ENCODE measurements around the gene USP31. TPM values are rescaled to one million over a fixed set of nuclear protein-coding genes. Genes with fewer than 3 reads are reported as not detected.

Gene USP31
- total RNA-seq, 1 experiment from 2014 or later: 16.1 TPM

DNA sequence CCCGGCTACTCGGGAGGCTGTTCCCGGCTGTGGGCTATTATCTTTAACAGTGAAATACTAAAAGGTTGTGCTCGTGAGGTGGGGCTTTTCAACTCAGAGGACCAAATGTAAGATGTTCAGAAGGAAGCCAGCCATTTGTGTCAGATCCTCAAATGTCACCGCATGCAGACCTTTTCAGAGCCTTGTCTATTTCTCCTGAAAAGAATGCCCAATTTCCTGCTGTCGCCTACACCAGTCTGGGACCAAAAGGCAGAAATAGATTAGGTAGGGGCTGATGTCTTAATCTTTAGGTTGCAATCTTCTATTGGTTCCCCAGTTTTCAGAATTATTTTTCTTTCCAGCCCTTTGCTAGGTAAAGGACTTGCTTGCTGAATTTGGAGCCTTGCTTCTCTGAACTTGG is 8.9 kb upstream of the USP31 start:
- Histone ChIP-seq H3K27ac (ENCODE audit: insufficient read length, low read depth, low read length) (no peak overlapping the region), H3K18ac (ENCODE audit: insufficient read length, low read depth, low read length) (no peak overlapping the region), H2BK15ac (ENCODE audit: low read depth, low read length) (no peak overlapping the region), H4K20me1 (ENCODE audit: control insufficient read depth, insufficient read depth, insufficient read length) (no peaks in the 10 kb centered on the region), H3K14ac (ENCODE audit: insufficient read depth, low read length) (no peak overlapping the region), H3T11ph (ENCODE audit: low read length) (no peak overlapping the region), H3K9me3 (ENCODE audit: control insufficient read depth, low read depth, low read length) (no peaks in the 10 kb centered on the region), H3K23me2 (ENCODE audit: insufficient read length, low read depth, low read length, poor library complexity, severe bottlenecking) (no peaks in the 10 kb centered on the region), H4K8ac (replicated peaks; ENCODE audit: insufficient read length, low read depth, low read length) (no peak overlapping the region), H3K4ac (ENCODE audit: low read depth, low read length) (no peak overlapping the region), H3K4me2 (ENCODE audit: insufficient read depth, insufficient read length, low read length) (no peak overlapping the region), H3K9ac (ENCODE audit: extremely low read depth, insufficient read length, low read length) (no peak overlapping the region), H2AK5ac (ENCODE audit: insufficient read length, low read length) (no peak overlapping the region), H3K23ac (ENCODE audit: insufficient read length, low read depth, low read length) (no peak overlapping the region), H3K4me1 (ENCODE audit: insufficient read depth, low read length) (no peaks in the 10 kb centered on the region), H3K56ac (ENCODE audit: insufficient read length, low read depth, low read length) (no peak overlapping the region), H2BK12ac (ENCODE audit: insufficient read length, low read depth, low read length) (no peak overlapping the region), H2AFZ (ENCODE audit: low read length) (no peak overlapping the region), H2BK5ac (ENCODE audit: insufficient read length, low read length) (no peak overlapping the region), H3K79me2 (ENCODE audit: insufficient read depth, low read length) (no peaks in the 10 kb centered on the region), H2BK20ac (ENCODE audit: low read depth, low read length, poor library complexity, severe bottlenecking) (no peak overlapping the region), H4K5ac (ENCODE audit: insufficient read length, low read depth, low read length) (no peak overlapping the region), H4K91ac (ENCODE audit: insufficient read length, low read depth, low read length) (no peak overlapping the region), H3K27me3 (ENCODE audit: insufficient read depth, low read length) (no peaks in the 10 kb centered on the region), H3K79me1 (ENCODE audit: insufficient read depth, low read depth, low read length, poor library complexity, severe bottlenecking) (no peaks in the 10 kb centered on the region), H2BK120ac (ENCODE audit: low read depth, low read length, poor library complexity, severe bottlenecking) (no peak overlapping the region)
- TF ChIP-seq CTCF (conservative IDR thresholded peaks at IDR 0.05): no peak
- H3K9me3 Mint-ChIP-seq: peaks cover 13 to 14% of the 10 kb centered on the region in 2 experiments
- peaks cover 2% of the 10 kb centered on the region; the same call in 1 of the 2 replicates for H3K27me3 Mint-ChIP-seq (ENCODE audit: low read depth)
- peaks cover 3 to 12% (median 6%) of the 10 kb centered on the region in 3 experiments for H3K36me3 Mint-ChIP-seq (ENCODE audit: insufficient read depth in 1 of 3, low read depth in 3 of 3)
- H3K27ac Mint-ChIP-seq: no peak overlapping the region
- peaks cover 9 to 13% of the 10 kb centered on the region in 2 experiments for H3K4me1 Mint-ChIP-seq
- DNase-seq: no peak
- WGBS (ENCODE audit: extremely low coverage, insufficient read length, low lambda C conversion rate): no CpG with 5 or more reads among the region's 6 CpGs
- no peak overlapping the region for H3K4me3 Mint-ChIP-seq

Data from H9 (cell line).